Lower leg skin (tissue), 4 donors: ENCODE measurements around the gene ATPAF1. TPM values are rescaled to one million over a fixed set of nuclear protein-coding genes. Genes with fewer than 3 reads are reported as not detected.
"Not testable (repeated sequence)": the region's sequence is repeated elsewhere in the genome, so short reads cannot be mapped to it uniquely, and the experiment has no call there.

Experiments used
- DNase-seq, 2 donors: peaks; one replicate each; pipeline ENCODE4 v3.0.0-alpha.2; 2019; ENCODE audit warnings: low spot score in 2 of 2
- H3K4me3 ChIP-seq: fragments of 200-600 bp; sonication (generic); 2 replicates; pipeline ENCODE4 v1.5.1; 2017; ENCODE audit warnings: mild to moderate bottlenecking, low read depth; ENCODE audit not compliant: poor library complexity, severe bottlenecking
- CTCF ChIP-seq, 3 donors: fragments of 450-650 bp; IDR thresholded peaks; one replicate each; pipeline ENCODE4 v1.5.1; 2016; ENCODE audit warnings: antibody characterized with exemption in 3 of 3, mild to moderate bottlenecking in 3 of 3, moderate library complexity in 2 of 3
- POLR2A ChIP-seq, 2 donors: fragments of 450-650 bp; IDR thresholded peaks; one replicate each; pipeline ENCODE4 v1.6.1; 2016 to 2017; ENCODE audit warnings: antibody characterized with exemption in 2 of 2, mild to moderate bottlenecking in 1 of 2, moderate library complexity in 1 of 2
- WGBS, 2 donors: methylation state at CpG; one replicate each; pipeline ENCODE4 v1.1.5; 2018; 5-methylcytosine and 5-hydroxymethylcytosine counted together
- intact Hi-C: fragments of 100-400 bp; cut with DNase I; formaldehyde crosslinking; loops from one replicate; pipeline ENCODE4 v1.15.0; 2023; ENCODE audit warnings: low total_unique reads
- total RNA-seq, 4 donors: library from RNA; depleted of rRNA; stranded (reverse); fragments of >200 nt; gene quantifications; one replicate each; pipeline ENCODE4 v1.1.0, GENCODE V29; 2016

The ATPAF1 gene
- total RNA-seq, 4 donors from 2014 or later, result 20.4 to 33.7 (median 29.9) TPM

- H3K4me3 ChIP-seq, result no peak overlapping the region
- intact Hi-C loops, result no loop called here
- no peak for DNase-seq
- no peak for TF ChIP-seq POLR2A (IDR thresholded peaks at IDR 0.05)
- no peak for TF ChIP-seq CTCF (IDR thresholded peaks at IDR 0.05)
- WGBS, 2 donors, result 85 to 93% methylated on average over 3 of the region's 3 CpGs
Measured at GRCh38 chr1:46703927-46704641, 35.9 kb upstream of the ATPAF1 start.

GRCh38 chr1:46699666-46700065, 31.5 kb upstream of the ATPAF1 start:
- TF ChIP-seq CTCF (IDR thresholded peaks at IDR 0.05), result no peak
- WGBS, 2 donors, result 61 to 80% methylated on average over 3 of the region's 3 CpGs
- H3K4me3 ChIP-seq, result no peak overlapping the region
- intact Hi-C loops, result no loop called here
- no peak for DNase-seq

- WGBS, 2 donors, result 94 to 100% methylated on average over 2 of the region's 2 CpGs
- TF ChIP-seq POLR2A (IDR thresholded peaks at IDR 0.05), result no peak
- TF ChIP-seq CTCF (IDR thresholded peaks at IDR 0.05), result no peak
- H3K4me3 ChIP-seq, result no peak overlapping the region
- DNase-seq, result no peak
- intact Hi-C loops, result no loop called here
Measured at GRCh38 chr1:46697053-46697452, 28.9 kb upstream of the ATPAF1 start.

- H3K4me3 ChIP-seq, intact Hi-C loops, DNase-seq: not testable (repeated sequence)
- WGBS, 2 donors, result 98 to 100% methylated on average over 4 of the region's 4 CpGs
Measured at GRCh38 chr1:46694676-46695075, 26.5 kb upstream of the ATPAF1 start.

GRCh38 chr1:46692811-46693770, 24.9 kb upstream of the ATPAF1 start:
- 17 to 51% methylated on average over 3 of the region's 3 CpGs for WGBS, 2 donors
- H3K4me3 ChIP-seq, result no peak overlapping the region
- TF ChIP-seq CTCF (IDR thresholded peaks at IDR 0.05), result no peak
- TF ChIP-seq POLR2A (IDR thresholded peaks at IDR 0.05), result no peak
- intact Hi-C loops, result no loop called here
- DNase-seq, result no peak
